ENCODE data around the gene PLD4.
A peak's percentile ranks its signal among the peaks of the same experiment; 100 is the strongest.

The PLD4 gene

GRCh38 chr14:104956290-104956890 lies 31.7 kb downstream of the PLD4 start:
- no peak for DNase-seq (ENCODE audit: low read depth)

GRCh38 chr14:104957146-104958113 lies 32.8 kb downstream of the PLD4 start:
- DNase-seq (ENCODE audit: low read depth): no peak

DNA sequence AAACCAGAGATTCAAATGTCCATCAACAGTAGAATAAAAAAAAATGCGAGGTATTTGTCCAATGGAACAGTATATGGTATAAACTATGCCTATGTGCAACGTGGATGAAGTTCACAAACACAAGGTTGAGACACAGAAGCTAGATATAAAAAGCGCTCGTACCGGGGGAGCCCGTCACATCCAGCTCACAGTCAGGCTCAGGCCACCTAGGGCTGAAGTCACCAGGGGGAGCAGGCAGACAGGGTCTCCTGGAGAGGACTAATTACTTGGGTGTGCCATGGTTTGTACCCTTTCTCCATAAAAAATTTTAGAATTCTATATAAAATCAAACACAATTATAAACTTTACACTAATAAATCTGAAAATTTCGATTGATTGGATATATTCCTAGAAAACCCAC lies 39.9 kb downstream of the PLD4 start:
- DNase-seq (ENCODE audit: low read depth): no peak

DNA sequence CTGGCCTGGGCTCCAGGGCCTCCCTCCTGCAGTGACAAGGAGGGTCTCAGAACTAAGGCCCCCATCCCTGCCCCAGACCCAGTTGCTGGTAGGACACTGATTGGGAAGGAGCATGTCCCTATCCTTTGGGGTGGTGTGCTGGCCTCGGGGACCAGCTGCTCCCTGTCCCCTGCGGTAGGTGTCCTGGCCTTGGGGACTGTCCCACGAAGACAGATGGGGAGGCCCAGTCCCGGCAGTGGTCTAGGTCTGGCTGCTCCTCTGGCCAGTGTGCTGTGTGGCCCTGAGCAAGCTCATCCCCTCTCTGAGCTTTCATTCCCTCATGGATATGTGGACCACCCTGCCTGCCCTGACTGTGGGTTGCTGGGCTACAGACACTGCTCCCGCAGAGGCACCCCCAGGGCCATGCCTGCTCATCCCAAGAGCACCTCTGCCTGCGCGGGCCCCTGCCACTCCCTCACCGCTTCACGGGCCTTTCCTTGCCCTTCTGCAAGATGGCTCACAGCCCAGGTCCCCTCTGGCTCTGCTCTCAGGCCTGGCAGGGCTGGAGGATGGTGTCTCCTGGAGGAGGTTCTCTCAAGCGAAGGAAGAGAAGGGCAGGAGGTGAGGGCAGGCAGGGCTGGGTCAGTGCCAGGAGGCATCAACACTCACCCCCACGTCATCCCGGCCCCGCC lies 41.0 kb downstream of the PLD4 start:
- no peak for DNase-seq (ENCODE audit: low read depth)

DNA sequence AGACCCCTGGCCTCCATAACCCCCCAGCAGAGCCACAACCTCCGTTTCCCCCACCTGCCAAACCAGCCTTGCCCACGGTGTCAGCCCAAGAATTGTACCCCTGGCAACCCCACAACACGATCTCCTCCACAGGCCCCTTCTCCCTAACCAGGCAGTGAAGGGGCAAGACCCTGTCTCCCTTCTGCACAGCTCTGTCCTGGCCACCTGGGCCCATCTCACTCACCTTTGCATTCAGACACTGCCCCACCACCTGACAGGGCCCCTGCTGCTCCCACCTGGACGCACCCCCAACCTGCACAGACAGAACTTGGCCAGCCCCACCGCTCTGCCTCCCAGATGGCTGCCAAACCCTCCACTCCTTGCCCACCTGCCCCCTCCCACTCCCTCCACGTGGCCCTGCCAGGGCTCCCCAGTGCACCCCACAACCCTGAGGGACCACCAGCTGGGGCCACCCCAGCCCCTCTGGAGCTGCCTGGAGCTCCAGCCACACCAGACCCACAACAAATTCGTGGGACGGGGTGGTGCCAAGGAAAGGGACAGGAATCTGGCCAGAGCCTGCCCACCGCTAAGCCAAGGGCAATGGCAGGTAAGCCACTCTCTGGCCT lies 41.7 kb downstream of the PLD4 start:
- no peak for DNase-seq (ENCODE audit: low read depth)

- no peak for DNase-seq (ENCODE audit: low read depth)
Measured at GRCh38 chr14:104966981-104967385, 42.3 kb downstream of the PLD4 start.

- no peak for DNase-seq (ENCODE audit: low read depth)
Measured at GRCh38 chr14:104967386-104968152, 42.9 kb downstream of the PLD4 start.

- no peak for DNase-seq (ENCODE audit: low read depth)
Measured at GRCh38 chr14:104968153-104968527, 43.5 kb downstream of the PLD4 start.

GRCh38 chr14:104968541-104969401 lies 44.1 kb downstream of the PLD4 start:
- DNase-seq (ENCODE audit: low read depth): no peak

DNA sequence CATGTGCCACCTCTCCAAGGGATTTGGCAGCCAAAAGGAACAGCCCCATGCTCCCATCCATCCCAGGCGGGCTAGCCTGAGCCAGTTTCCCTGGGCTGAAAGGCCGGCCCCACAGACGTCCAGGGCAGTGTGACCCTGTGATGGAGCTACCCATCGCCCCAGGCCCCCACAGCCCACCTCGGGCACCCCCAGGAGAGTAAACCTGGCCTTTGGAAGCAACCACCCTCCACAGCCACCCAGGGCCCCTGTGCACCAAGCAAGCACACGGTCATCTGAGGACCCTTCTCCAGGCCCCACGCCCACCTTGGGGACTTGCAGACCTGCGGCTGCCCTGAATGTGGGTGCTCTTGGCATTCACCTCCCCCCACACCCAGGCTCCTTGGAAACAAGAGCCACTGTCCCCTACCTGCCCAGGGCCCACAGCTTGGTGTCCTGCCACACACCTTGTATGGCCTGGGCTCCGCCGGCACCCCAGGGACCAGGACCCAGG lies 45.1 kb downstream of the PLD4 start:
- DNase-seq (ENCODE audit: low read depth): no peak

GRCh38 chr14:104970231-104971068 lies 45.8 kb downstream of the PLD4 start:
- DNase-seq (ENCODE audit: low read depth): peak; percentile 57

- no peak for DNase-seq (ENCODE audit: low read depth)
Measured at GRCh38 chr14:104971447-104972240, 47.0 kb downstream of the PLD4 start.

GRCh38 chr14:104972301-104973134 lies 47.8 kb downstream of the PLD4 start:
- peak; percentile 44 for DNase-seq (ENCODE audit: low read depth)

- DNase-seq (ENCODE audit: low read depth): peak; percentile 84
Measured at GRCh38 chr14:104973135-104973384, 48.4 kb downstream of the PLD4 start.

DNA sequence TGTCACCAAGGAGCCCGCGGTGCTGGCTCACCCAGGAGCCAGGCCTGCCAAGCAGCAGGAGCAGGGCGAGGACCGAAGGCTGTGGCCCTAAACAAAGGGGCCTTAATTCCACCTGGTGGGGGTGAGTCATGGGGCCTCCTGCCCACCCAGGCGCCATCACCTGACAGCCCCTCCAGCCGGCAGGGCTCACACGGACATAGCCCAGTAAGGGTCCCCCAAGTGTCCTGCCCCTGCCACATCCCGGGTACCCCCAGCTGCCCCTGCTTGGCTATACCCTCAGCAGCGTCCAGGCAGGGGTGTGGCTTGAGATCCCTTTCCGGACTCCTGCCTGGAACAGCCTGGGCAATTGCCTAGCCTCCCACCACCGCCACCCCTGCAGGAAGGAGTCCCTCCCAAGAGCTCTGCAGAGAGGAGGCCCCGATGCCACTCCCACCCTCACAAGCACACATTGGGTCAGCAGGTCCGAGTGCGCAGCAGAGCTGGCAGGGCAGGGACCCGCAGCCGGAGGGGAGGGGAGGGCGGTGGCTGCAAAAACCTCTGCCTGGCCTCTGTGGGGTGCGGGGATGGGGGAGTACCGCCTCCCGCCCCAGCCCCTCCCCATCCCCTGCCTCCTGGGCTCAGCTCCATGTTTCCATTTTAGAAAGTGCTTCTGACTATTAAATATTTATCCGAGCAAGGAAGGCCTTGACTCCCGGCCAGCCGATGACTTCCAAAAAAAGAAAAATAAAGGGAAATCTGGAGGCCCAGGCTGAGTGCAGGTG lies 48.9 kb downstream of the PLD4 start:
- peak; percentile 57 for DNase-seq (ENCODE audit: low read depth)

DNA sequence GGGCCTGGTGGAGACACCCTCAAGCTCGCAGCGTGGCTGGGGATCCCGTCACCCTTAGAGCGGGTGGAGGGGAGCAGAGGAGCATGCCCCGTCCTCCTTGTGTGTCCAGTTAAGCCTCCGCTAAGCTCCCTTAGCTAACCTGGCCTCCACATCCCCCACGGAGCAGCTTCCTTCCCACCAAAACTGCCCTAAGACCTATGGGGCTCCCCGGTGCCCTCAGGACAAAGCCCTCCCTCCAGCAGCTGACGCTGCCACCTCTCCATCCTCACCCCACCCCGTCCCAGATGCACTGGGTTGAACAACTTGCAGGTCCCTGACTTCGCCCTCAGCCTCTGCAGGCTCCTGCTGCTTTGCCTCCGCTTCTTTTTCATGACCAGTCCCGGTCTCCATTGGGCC lies 49.5 kb downstream of the PLD4 start:
- DNase-seq (ENCODE audit: low read depth): no peak

GRCh38 chr14:104974665-104975390 lies 50.1 kb downstream of the PLD4 start:
- no peak for DNase-seq (ENCODE audit: low read depth)

Data from GM04503 (cell line).